Glutamatergic neuron (in vitro differentiated cells): Measurements from ENCODE around the gene SEMA4G. TPM values are rescaled to one million over a fixed set of nuclear protein-coding genes. Genes with fewer than 3 reads are reported as not detected.

ENCODE experiments used
- DNase-seq: peaks from one replicate; pipeline ENCODE4 v3.0.0; 2022
- H3K27ac Mint-ChIP-seq: one replicate; pipeline ENCODE4 v1.8.0; 2020; ENCODE audit warnings: mild to moderate bottlenecking, mixed read lengths, inconsistent platforms; ENCODE audit not compliant: unreplicated experiment
- H3K27me3 Mint-ChIP-seq: one replicate; pipeline ENCODE4 v1.8.0; 2020; ENCODE audit warnings: mild to moderate bottlenecking, moderate library complexity, mixed read lengths, inconsistent platforms; ENCODE audit not compliant: unreplicated experiment
- H3K36me3 Mint-ChIP-seq: one replicate; pipeline ENCODE4 v1.8.0; 2020; ENCODE audit warnings: mild to moderate bottlenecking, mixed read lengths, inconsistent platforms; ENCODE audit not compliant: unreplicated experiment
- H3K4me1 Mint-ChIP-seq: one replicate; pipeline ENCODE4 v1.8.0; 2020; ENCODE audit warnings: mild to moderate bottlenecking, low read depth, mixed read lengths, inconsistent platforms; ENCODE audit not compliant: unreplicated experiment
- H3K4me3 Mint-ChIP-seq: one replicate; pipeline ENCODE4 v1.8.0; 2020; ENCODE audit warnings: mild to moderate bottlenecking, mixed read lengths, inconsistent platforms; ENCODE audit not compliant: unreplicated experiment
- H3K9me3 Mint-ChIP-seq: one replicate; pipeline ENCODE4 v1.8.0; 2020; ENCODE audit warnings: mild to moderate bottlenecking, moderate library complexity, mixed read lengths, inconsistent platforms; ENCODE audit not compliant: unreplicated experiment
- microRNA-seq: library from miRNA; unstranded; fragments of <30 nt; microRNA quantifications from one replicate; pipeline ENCODE4, GENCODE V29; 2020; ENCODE audit not compliant: unreplicated experiment
- total RNA-seq: library from RNA; stranded (reverse); fragmentation: NEBNext Ultra II Directional; extraction: Animal tissue kit (Norgen Biotek cat#: 25700); gene quantifications from one replicate; pipeline ENCODE4 v1.2.1, GENCODE V29; 2021; ENCODE audit not compliant: unreplicated experiment
- TF ChIP-seq, protein P1 (sequence below): fragments of 200-600 bp; sonication (generic); IDR thresholded peaks from one replicate; pipeline ENCODE4 v1.5.0; 2021; ENCODE audit not compliant: partially characterized antibody, unreplicated experiment

Gene SEMA4G
- total RNA-seq, 1 donor from 2014 or later, result 46.9 TPM

DNA sequence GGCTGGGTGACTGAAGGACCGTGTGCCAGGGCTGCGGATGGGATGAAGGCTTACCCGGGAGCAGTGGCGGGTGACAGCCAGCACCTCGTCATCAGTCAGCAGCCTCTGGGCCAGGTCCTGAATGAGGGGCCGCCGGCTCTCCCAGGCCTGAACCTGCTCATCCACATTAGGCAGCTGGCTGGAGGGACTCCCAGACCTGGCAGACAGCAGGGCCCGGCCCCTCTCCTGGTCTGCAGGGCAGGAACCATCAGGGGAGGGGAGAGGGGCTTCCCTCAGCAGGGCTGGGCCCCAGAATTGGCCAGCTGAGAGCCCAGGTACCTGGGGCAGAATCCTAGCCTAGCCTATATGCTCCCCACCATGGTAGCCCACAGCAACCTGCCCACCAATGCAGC lies 46.3 kb downstream of the SEMA4G start:
- Mint-ChIP-seq H3K36me3 (no peaks in the 10 kb centered on the region), H3K4me1 (peaks cover 18% of the 10 kb centered on the region), H3K27ac (no peak overlapping the region), H3K4me3 (no peak overlapping the region), H3K27me3 (peaks cover 16% of the 10 kb centered on the region), H3K9me3 (peaks cover 19% of the 10 kb centered on the region)
- no peak for DNase-seq
- TF ChIP-seq, protein P1, sequence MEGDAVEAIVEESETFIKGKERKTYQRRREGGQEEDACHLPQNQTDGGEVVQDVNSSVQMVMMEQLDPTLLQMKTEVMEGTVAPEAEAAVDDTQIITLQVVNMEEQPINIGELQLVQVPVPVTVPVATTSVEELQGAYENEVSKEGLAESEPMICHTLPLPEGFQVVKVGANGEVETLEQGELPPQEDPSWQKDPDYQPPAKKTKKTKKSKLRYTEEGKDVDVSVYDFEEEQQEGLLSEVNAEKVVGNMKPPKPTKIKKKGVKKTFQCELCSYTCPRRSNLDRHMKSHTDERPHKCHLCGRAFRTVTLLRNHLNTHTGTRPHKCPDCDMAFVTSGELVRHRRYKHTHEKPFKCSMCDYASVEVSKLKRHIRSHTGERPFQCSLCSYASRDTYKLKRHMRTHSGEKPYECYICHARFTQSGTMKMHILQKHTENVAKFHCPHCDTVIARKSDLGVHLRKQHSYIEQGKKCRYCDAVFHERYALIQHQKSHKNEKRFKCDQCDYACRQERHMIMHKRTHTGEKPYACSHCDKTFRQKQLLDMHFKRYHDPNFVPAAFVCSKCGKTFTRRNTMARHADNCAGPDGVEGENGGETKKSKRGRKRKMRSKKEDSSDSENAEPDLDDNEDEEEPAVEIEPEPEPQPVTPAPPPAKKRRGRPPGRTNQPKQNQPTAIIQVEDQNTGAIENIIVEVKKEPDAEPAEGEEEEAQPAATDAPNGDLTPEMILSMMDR, result no peak

DNA sequence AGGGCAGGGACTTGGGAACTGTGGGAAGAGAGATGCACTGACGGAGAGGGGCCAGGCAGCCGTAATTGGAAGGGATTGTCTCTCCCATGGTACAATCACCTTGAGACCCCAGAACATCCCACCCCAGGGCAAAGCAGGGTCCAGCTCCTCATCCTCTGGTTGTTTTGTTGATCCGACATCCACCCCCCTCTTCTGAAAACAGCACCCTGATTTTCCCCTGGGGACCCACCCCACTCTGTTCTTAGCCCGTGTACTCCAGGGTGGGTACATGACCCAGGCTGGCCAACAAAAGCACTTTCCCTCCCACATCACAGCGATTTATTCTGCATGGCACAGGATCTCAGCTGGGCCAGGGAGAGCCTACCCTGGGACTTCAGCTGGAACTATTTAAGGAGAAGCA lies 47.5 kb downstream of the SEMA4G start:
- Mint-ChIP-seq H3K4me1 (peaks cover 18% of the 10 kb centered on the region), H3K27ac (no peak overlapping the region), H3K9me3 (peaks cover 18% of the 10 kb centered on the region), H3K36me3 (no peaks in the 10 kb centered on the region), H3K4me3 (no peak overlapping the region), H3K27me3 (peaks cover 16% of the 10 kb centered on the region)
- TF ChIP-seq, protein P1, result no peak
- no peak for DNase-seq

DNA sequence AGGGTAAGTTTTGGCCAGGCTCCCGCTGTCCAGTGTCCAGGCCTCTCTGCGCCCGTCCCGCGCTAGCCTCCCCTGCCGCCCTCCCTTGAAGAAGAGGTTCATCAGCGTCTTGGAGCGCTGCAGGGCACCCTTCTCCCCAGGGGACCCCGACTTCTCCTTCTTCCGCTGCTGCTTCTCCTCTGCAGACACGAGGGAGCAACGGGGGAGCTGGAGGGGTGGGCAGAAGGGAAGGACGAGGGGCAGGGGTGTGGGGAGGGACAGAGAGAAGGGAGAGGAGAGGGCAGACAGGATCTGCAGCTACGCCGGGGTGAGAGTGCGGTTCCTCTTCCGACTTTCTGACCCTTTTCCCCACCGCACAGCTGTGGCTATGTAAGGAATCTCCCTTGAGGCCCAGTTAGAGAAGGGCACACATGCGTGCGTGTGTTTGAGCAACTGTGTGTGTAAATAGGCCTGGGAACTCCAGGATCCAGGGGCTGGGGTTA lies 48.9 kb downstream of the SEMA4G start:
- TF ChIP-seq, protein P1, result no peak
- Mint-ChIP-seq H3K4me1 (peaks cover 13% of the 10 kb centered on the region), H3K9me3 (peaks cover 16% of the 10 kb centered on the region), H3K27ac (peak overlapping the region; percentile 14), H3K36me3 (no peaks in the 10 kb centered on the region), H3K27me3 (peaks cover 14% of the 10 kb centered on the region), H3K4me3 (peak overlapping the region; percentile 53)
- peak; percentile 46 for DNase-seq

DNA sequence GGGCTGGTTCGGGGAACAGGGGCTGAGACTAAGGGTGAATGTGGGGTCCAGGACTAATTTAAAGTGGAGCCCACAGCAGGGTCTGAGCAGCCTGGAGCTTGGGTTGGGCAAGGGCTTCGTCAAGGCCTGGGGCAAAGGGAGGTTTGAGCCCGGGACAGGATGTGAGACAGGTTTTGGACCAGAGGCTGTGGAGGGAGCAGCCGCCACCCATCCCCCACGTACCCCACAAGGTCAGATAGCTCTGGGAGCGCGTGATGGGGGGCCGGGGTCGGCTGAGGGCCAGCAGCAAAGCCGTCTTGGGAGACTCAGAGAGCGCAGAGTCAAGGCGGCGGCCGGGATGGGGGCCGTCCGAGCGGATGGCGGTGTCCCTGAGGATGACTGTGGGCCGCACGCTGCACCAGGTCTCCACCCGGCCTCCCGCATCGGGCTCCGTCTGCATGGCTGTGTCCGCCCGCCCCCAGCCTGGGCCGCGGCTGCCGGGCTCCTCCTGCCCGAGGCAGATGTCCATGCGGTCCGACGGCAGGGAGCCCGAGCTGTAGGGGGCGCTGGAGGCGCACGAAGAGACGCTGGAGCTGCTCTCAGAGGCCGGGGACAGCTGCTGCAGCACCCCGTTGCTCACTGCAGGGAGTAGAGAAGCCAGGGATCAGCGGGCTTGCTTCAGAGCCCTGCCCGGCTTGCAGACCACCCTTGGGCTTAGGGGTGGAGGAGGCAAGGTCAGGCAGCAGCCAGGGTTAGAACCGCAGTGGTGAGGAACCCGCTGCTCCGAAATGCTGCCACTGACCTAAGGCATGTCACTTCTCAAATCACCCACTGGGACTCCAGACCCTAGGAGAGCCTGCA lies 49.5 kb downstream of the SEMA4G start:
- H3K4me3 Mint-ChIP-seq, result peak overlapping the region; percentile 53
- H3K27me3 Mint-ChIP-seq, result peaks cover 14% of the 10 kb centered on the region
- no peaks in the 10 kb centered on the region for H3K36me3 Mint-ChIP-seq
- peaks cover 8% of the 10 kb centered on the region for H3K4me1 Mint-ChIP-seq
- peak; percentile 97 for DNase-seq
- H3K9me3 Mint-ChIP-seq, result peaks cover 12% of the 10 kb centered on the region
- H3K27ac Mint-ChIP-seq, result peak overlapping the region; percentile 14
- TF ChIP-seq, protein P1, result peak; percentile 86

Small RNA genes lying within 50 kb of the gene (microRNA-seq; reads per million reads assigned to microRNA genes)
- not detected for gene MIR608

Other genes with a start within 250 kb of the SEMA4G start
- gene PAX2, start 223.9 kb upstream of the SEMA4G start, total RNA-seq, result not detected
- 35.9 TPM for gene SLF2, start 56.5 kb upstream of the SEMA4G start, total RNA-seq
- gene MRPL43, start 18.0 kb downstream of the SEMA4G start, total RNA-seq, result 58.2 TPM
- 10.1 TPM for gene TWNK, start 18.0 kb downstream of the SEMA4G start, total RNA-seq
- 56.7 TPM for gene LZTS2, start 30.3 kb downstream of the SEMA4G start, total RNA-seq
- 1.5 TPM for gene PDZD7, start 61.6 kb downstream of the SEMA4G start, total RNA-seq
- 5.2 TPM for gene SFXN3, start 61.7 kb downstream of the SEMA4G start, total RNA-seq
- gene KAZALD1, start 92.5 kb downstream of the SEMA4G start, total RNA-seq, result 0.59 TPM
- 14.3 TPM for gene TLX1, start 161.8 kb downstream of the SEMA4G start, total RNA-seq